Sciatic nerve (tissue), 2 donors: ENCODE measurements around the gene EZH1. TPM values are rescaled to one million over a fixed set of nuclear protein-coding genes. Genes with fewer than 3 reads are reported as not detected.

Experiments
- ATAC-seq: fragments of 200-7000 bp; cut with Tn5 transposase; one replicate; pipeline ENCODE4 v1.9.1; 2020; ENCODE audit warnings: mild to moderate bottlenecking, moderate library complexity
- DNase-seq: peaks from one replicate; pipeline ENCODE4 v3.0.0-alpha.2; 2020; ENCODE audit warnings: low spot score
- intact Hi-C: fragments of 100-400 bp; cut with DNase I; formaldehyde crosslinking; loops from one replicate; pipeline ENCODE4 v1.14.2; 2022
- microRNA-seq: library from miRNA; unstranded; fragments of <30 nt; microRNA quantifications from one replicate; pipeline ENCODE4 v1.2.0, GENCODE V29; 2020
- total RNA-seq: library from RNA; stranded (reverse); fragmentation: NEBNext Ultra II Directional; extraction: Animal tissue kit (Norgen Biotek cat#: 25700); gene quantifications from one replicate; pipeline ENCODE4 v1.2.1, GENCODE V29; 2021
- donor health status: DM: no; HTN: no; CAD: no.
- donor health status: DM: no; HTN: no; CAD: no.

The EZH1 gene
- total RNA-seq, 1 donor from 2014 or later: 105 TPM

GRCh38 chr17:42657824-42658588 lies 86.8 kb downstream of the EZH1 start:
- ATAC-seq (no peak), DNase-seq (no peak)
- intact Hi-C loops: no loop called here

- ATAC-seq (no peak), DNase-seq (no peak)
- intact Hi-C loops: no loop called here
Observed at GRCh38 chr17:42655528-42655927, 89.3 kb downstream of the EZH1 start.

GRCh38 chr17:42653179-42654124 lies 91.4 kb downstream of the EZH1 start:
- peak; percentile 76 for DNase-seq
- intact Hi-C loops: no loop called here
- peak; percentile 92 for ATAC-seq

GRCh38 chr17:42651392-42651791 lies 93.4 kb downstream of the EZH1 start:
- intact Hi-C loops: no loop called here
- DNase-seq (no peak), ATAC-seq (no peak)

Small RNAs within 50 kb of the gene (microRNA-seq; reads per million reads assigned to microRNA genes)
- gene MIR6780A: not detected

Other genes starting within 250 kb of the EZH1 start
- 28.8 TPM for gene NAGLU, start 208.8 kb downstream of the EZH1 start, total RNA-seq
- 2.4 TPM for gene HSD17B1, start 192.1 kb downstream of the EZH1 start, total RNA-seq
- 45.2 TPM for gene COASY, start 182.9 kb downstream of the EZH1 start, total RNA-seq
- gene MLX, start 177.9 kb downstream of the EZH1 start, total RNA-seq: 26.6 TPM
- gene PSMC3IP, start 167.3 kb downstream of the EZH1 start, total RNA-seq: 5.9 TPM
- gene RETREG3, start 135.7 kb downstream of the EZH1 start, total RNA-seq: 47.1 TPM
- 23.4 TPM for gene TUBG1, start 135.4 kb downstream of the EZH1 start, total RNA-seq
- 46.8 TPM for gene TUBG2, start 85.8 kb downstream of the EZH1 start, total RNA-seq
- gene PLEKHH3, start 68.0 kb downstream of the EZH1 start, total RNA-seq: 40.3 TPM
- 3.5 TPM for gene CCR10, start 63.2 kb downstream of the EZH1 start, total RNA-seq
- gene CNTNAP1, start 62.5 kb downstream of the EZH1 start, total RNA-seq: 12.9 TPM
- gene RAMP2, start 16.2 kb upstream of the EZH1 start, total RNA-seq: 67.5 TPM
- gene VPS25, start 28.4 kb upstream of the EZH1 start, total RNA-seq: 24.8 TPM
- gene WNK4, start 35.6 kb upstream of the EZH1 start, total RNA-seq: 1.4 TPM
- 36.1 TPM for gene COA3, start 53.7 kb upstream of the EZH1 start, total RNA-seq
- 1.1 TPM for gene CNTD1, start 53.8 kb upstream of the EZH1 start, total RNA-seq
- 80.9 TPM for gene BECN1, start 79.2 kb upstream of the EZH1 start, total RNA-seq
- gene PSME3, start 88.4 kb upstream of the EZH1 start, total RNA-seq: 54.5 TPM
- 1.6 TPM for gene AOC2, start 99.5 kb upstream of the EZH1 start, total RNA-seq
- gene AOC3, start 106.2 kb upstream of the EZH1 start, total RNA-seq: 61.7 TPM
- not detected for gene G6PC1, start 155.8 kb upstream of the EZH1 start, total RNA-seq
- 40.7 TPM for gene AARSD1, start 219.4 kb upstream of the EZH1 start, total RNA-seq
- 0.40 TPM for gene PTGES3L, start 235.0 kb upstream of the EZH1 start, total RNA-seq
- gene RUNDC1, start 235.5 kb upstream of the EZH1 start, total RNA-seq: 12.4 TPM